Muscle layer of colon (tissue), 2 donors: Measurements from ENCODE around the gene UBE2F.

Experiments
- H3K27ac ChIP-seq: one replicate; pipeline ENCODE4 v1.7.0; 2013; ENCODE audit warnings: low read depth, mild to moderate bottlenecking, low read length, moderate library complexity
- H3K27me3 ChIP-seq, 2 donors: one replicate each; pipeline ENCODE4 v1.7.0; 2013; ENCODE audit warnings: low read length in 2 of 2, mild to moderate bottlenecking in 2 of 2; ENCODE audit not compliant: insufficient read depth in 2 of 2, control insufficient read depth in 1 of 2
- H3K36me3 ChIP-seq: one replicate; pipeline ENCODE4 v1.7.0; 2013; ENCODE audit warnings: mild to moderate bottlenecking, low read length; ENCODE audit not compliant: insufficient read depth
- H3K4me1 ChIP-seq: one replicate; pipeline ENCODE4 v1.7.0; 2013; ENCODE audit warnings: mild to moderate bottlenecking, low read length; ENCODE audit not compliant: insufficient read depth
- H3K4me3 ChIP-seq, 2 donors: one replicate each; pipeline ENCODE4 v1.7.0; 2013; ENCODE audit warnings: low read length in 2 of 2, low read depth in 1 of 2, mild to moderate bottlenecking in 1 of 2, moderate library complexity in 1 of 2
- H3K9ac ChIP-seq: one replicate; pipeline ENCODE4 v1.7.0; 2013; ENCODE audit warnings: low read length
- H3K9me3 ChIP-seq: one replicate; pipeline ENCODE4 v1.7.0; 2013; ENCODE audit warnings: mild to moderate bottlenecking, low read length
- donor health status: abdominal sarcoma.
- donor health status: Adenocarcinoma of cecum.

The UBE2F gene

DNA sequence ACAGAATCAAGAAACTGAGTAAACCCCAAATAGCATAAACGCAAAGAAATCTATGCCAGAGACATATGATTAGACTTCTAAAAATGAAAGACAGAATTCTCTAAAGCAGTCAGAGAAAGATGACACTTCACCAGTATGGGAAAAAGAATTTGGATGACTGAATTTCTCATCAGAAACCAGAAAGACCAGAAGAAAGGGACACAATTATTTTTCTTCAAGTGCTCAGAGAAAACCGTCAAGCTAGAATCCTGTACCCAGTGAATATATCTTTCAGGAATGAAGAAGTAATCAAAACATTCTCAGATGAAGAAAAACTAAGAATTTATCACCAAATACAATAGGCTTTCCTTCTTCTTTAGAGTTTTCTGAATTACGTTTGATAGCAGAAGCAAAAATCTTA lies 119.1 kb downstream of the UBE2F start:
- H3K27ac ChIP-seq = no peak overlapping the region
- H3K27me3 ChIP-seq = no peaks in the 10 kb centered on the region
- no peaks in the 10 kb centered on the region for H3K4me1 ChIP-seq
- H3K36me3 ChIP-seq = peaks cover 29% of the 10 kb centered on the region
- no peaks in the 10 kb centered on the region for H3K9me3 ChIP-seq
- no peak overlapping the region for H3K9ac ChIP-seq
- no peak overlapping the region for H3K4me3 ChIP-seq

DNA sequence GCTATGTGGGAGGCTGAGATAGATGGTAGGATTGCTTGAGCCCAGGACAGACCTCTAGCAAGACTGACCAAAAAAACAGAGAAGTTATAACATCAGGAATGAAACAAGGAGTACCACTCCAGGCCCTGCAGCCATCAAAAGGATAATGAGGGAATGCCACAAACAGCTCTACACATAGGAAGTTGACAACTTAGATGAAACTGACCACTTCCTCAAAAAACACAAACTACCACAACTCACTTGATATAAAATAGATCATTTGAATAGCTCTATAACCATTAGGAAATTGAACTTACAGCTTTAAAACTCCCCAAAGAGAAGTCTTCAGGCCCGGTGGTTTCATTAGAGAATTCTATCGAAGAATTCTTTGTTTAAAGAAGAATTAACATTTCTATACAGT lies 120.4 kb downstream of the UBE2F start:
- Histone ChIP-seq H3K9ac (no peak overlapping the region), H3K4me3 (no peak overlapping the region), H3K27ac (no peak overlapping the region)

DNA sequence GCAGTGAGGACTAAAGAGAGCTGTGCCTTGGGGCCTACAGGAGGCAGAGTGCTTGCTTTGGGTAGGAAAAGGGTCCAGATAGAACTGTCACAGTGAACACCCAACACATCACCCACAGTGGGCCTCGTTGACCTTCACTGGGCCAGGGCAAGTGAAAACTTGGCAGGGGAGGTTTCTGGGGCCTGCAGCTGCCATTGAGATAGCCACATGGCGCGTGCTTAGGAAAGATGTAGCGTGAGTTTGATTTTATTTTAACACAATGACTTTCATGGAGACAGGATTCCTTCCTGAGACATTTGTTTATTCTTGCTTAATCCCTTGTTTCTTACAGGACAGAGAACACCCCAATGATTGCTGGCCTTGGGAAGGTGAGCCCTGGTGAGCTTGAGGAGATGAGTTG lies 124.1 kb downstream of the UBE2F start:
- Histone ChIP-seq H3K9me3 (no peaks in the 10 kb centered on the region), H3K27ac (no peak overlapping the region), H3K4me1 (no peaks in the 10 kb centered on the region), H3K36me3 (no peaks in the 10 kb centered on the region), H3K9ac (no peak overlapping the region), H3K4me3 (no peak overlapping the region), H3K27me3 (no peaks in the 10 kb centered on the region)

More for the DNA sequence above, 120.4 kb downstream of the UBE2F start:
- Histone ChIP-seq H3K9me3 (no peaks in the 10 kb centered on the region), H3K36me3 (peaks cover 18% of the 10 kb centered on the region), H3K27me3 (no peaks in the 10 kb centered on the region), H3K4me1 (no peaks in the 10 kb centered on the region)

DNA sequence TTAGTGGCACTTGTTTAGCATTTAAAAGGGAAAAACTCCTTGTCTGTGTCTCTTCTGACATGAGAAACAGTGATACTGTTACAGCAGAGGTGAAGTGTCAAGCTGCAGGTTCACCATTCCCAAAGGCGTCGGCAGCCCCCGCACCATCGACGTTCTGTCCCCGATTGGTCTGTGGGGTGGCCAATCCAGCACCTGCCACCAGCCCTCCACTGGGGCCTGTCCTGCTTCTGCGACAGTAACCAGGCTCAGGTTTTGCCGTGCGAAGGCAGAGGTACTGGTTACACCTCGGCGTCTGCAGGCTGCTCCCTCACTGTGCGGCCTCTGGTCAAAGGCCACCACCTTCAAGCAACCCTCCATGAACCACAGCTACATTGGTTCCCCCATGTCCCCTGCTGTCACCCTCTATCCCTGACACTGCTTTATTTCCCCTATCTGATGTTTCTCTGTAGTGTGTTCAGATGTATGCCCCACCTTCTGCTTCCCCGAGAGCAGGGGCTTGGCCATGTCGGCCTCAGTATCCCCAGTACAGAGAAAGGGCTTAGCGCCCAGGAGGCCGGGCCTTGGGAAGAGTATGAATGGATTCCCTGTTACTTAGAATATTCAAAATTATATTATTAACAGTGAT lies 124.7 kb downstream of the UBE2F start:
- Histone ChIP-seq H3K36me3 (no peaks in the 10 kb centered on the region), H3K4me1 (no peaks in the 10 kb centered on the region), H3K9me3 (no peaks in the 10 kb centered on the region), H3K27ac (no peak overlapping the region), H3K9ac (no peak overlapping the region), H3K4me3 (no peak overlapping the region), H3K27me3 (no peaks in the 10 kb centered on the region)
